ENCODE results near the gene DCAF4. TPM values are rescaled to one million over a fixed set of nuclear protein-coding genes. Genes with fewer than 3 reads are reported as not detected.
A peak's percentile ranks its signal among the peaks of the same experiment; 100 is the strongest.
"Not testable (repeated sequence)": the region's sequence is repeated elsewhere in the genome, so short reads cannot be mapped to it uniquely, and the experiment has no call there.

DCAF4 gene
- total RNA-seq, 1 donor from 2014 or later, result 7.0 TPM

- DNase-seq, result no peak
These were observed 13.4 kb downstream of the DCAF4 start for GRCh38 chr14:72939630-72940029.

- no peak for DNase-seq
These were observed 15.2 kb downstream of the DCAF4 start for GRCh38 chr14:72941286-72941985.

GRCh38 chr14:72942934-72943333, 16.7 kb downstream of the DCAF4 start:
- no peak for DNase-seq

GRCh38 chr14:72943876-72944430, 17.7 kb downstream of the DCAF4 start:
- DNase-seq, result no peak

- no peak for DNase-seq
These were observed 19.2 kb downstream of the DCAF4 start for GRCh38 chr14:72945356-72946027.

- no peak for DNase-seq
These were observed 20.2 kb downstream of the DCAF4 start for GRCh38 chr14:72946491-72946890.

- DNase-seq, result no peak
These were observed 21.3 kb downstream of the DCAF4 start for GRCh38 chr14:72947366-72948160.

GRCh38 chr14:72948481-72949138, 22.3 kb downstream of the DCAF4 start:
- DNase-seq, result peak; percentile 35

- no peak for DNase-seq
These were observed 25.9 kb downstream of the DCAF4 start for GRCh38 chr14:72952171-72952570.

- DNase-seq, result not testable (repeated sequence)
These were observed 30.5 kb downstream of the DCAF4 start for GRCh38 chr14:72956741-72957140.

- no peak for DNase-seq
These were observed 30.9 kb downstream of the DCAF4 start for GRCh38 chr14:72957213-72957612.

- no peak for DNase-seq
These were observed 32.3 kb downstream of the DCAF4 start for GRCh38 chr14:72958548-72958947.

- not testable (repeated sequence) for DNase-seq
These were observed 34.8 kb downstream of the DCAF4 start for GRCh38 chr14:72961016-72961415.

GRCh38 chr14:72961579-72962335, 35.5 kb downstream of the DCAF4 start:
- DNase-seq, result no peak

GRCh38 chr14:72962336-72962754, 36.1 kb downstream of the DCAF4 start:
- DNase-seq, result not testable (repeated sequence)

GRCh38 chr14:72962829-72963312, 36.6 kb downstream of the DCAF4 start:
- DNase-seq, result no peak

- DNase-seq, result no peak
These were observed 39.0 kb downstream of the DCAF4 start for GRCh38 chr14:72965249-72965648.

- DNase-seq, result no peak
These were observed 39.8 kb downstream of the DCAF4 start for GRCh38 chr14:72966038-72966437.

GRCh38 chr14:72968316-72968715, 42.1 kb downstream of the DCAF4 start:
- DNase-seq, result no peak

- DNase-seq, result no peak
These were observed 43.9 kb downstream of the DCAF4 start for GRCh38 chr14:72970058-72970630.
